K562 (cell line): ENCODE results near the gene TEX54. TPM values are rescaled to one million over a fixed set of nuclear protein-coding genes. Genes with fewer than 3 reads are reported as not detected.

ENCODE experiments used
- COPS2 ChIP-seq: fragments of 450-650 bp; conservative IDR thresholded peaks from 2 replicates; pipeline ENCODE4 v1.6.1; 2016; ENCODE audit warnings: mild to moderate bottlenecking, moderate library complexity
- HNRNPL ChIP-seq: fragments of 200-400 bp; formaldehyde crosslinking; IDR thresholded peaks from 2 replicates; pipeline ENCODE4 v1.6.1; 2017; ENCODE audit warnings: low read depth, mild to moderate bottlenecking, low read length
- MNT ChIP-seq, 2 experiments: fragments of 450-650 bp; conservative IDR thresholded peaks; 2 replicates each; pipeline ENCODE4 v1.6.1; 2017; ENCODE audit warnings: mild to moderate bottlenecking in 2 of 2, moderate library complexity in 2 of 2
- NCOA2 ChIP-seq, 2 experiments: fragments of 450-650 bp; IDR thresholded peaks; 2 replicates each; pipeline ENCODE4 v1.6.1; 2018; ENCODE audit warnings: mild to moderate bottlenecking in 2 of 2, moderate library complexity in 1 of 2; ENCODE audit not compliant: partially characterized antibody in 2 of 2
- NR2C1 ChIP-seq, 2 experiments: fragments of 450-650 bp; IDR thresholded peaks; 2 replicates each; pipeline ENCODE4 v1.6.1; 2017; ENCODE audit warnings: mild to moderate bottlenecking in 2 of 2, antibody characterized with exemption in 1 of 2, inconsistent platforms in 1 of 2, missing compliant biosample characterization in 1 of 2, missing genetic modification characterization in 1 of 2
- PHB ChIP-seq: fragments of 250-450 bp; sonication (Bioruptor Pico); IDR thresholded peaks from 2 replicates; pipeline ENCODE4 v1.5.0; 2021
- POLR3A ChIP-seq: IDR thresholded peaks from 2 replicates; pipeline ENCODE4 v1.6.1; 2011; ENCODE audit warnings: borderline replicate concordance, mild to moderate bottlenecking, moderate library complexity; ENCODE audit not compliant: insufficient read length, insufficient read depth; ENCODE audit errors: extremely low read depth
- PTTG1 ChIP-seq: fragments of 450-650 bp; IDR thresholded peaks from 2 replicates; pipeline ENCODE4 v1.6.1; 2016; ENCODE audit warnings: low read depth, mild to moderate bottlenecking, missing genetic modification characterization, missing compliant biosample characterization
- SUPT5H ChIP-seq: fragments of 450-650 bp; IDR thresholded peaks from 2 replicates; pipeline ENCODE4 v1.6.1; 2016
- ZNF12 ChIP-seq: sonication (generic); formaldehyde crosslinking; IDR thresholded peaks from 2 replicates; pipeline ENCODE4 v1.4.0; 2020; ENCODE audit warnings: mild to moderate bottlenecking, missing genetic modification reagents
- ZNF121 ChIP-seq: sonication (generic); formaldehyde crosslinking; conservative IDR thresholded peaks from 2 replicates; pipeline ENCODE4 v1.8.0; 2022; ENCODE audit warnings: missing genetic modification reagents
- ZNF717 ChIP-seq: fragments of 250-450 bp; sonication (Bioruptor Pico); IDR thresholded peaks from 2 replicates; pipeline ENCODE4 v1.5.0; 2021
- polyA plus RNA-seq, 8 experiments: library from polyadenylated mRNA; depleted of rRNA in 4 of 8; stranded (reverse) in 5 of 8; unstranded in 3 of 8; fragments of >200 nt; fragmentation: Nextera tagmentation in 2 of 8; fragmentation: Illumina TruSeq in 1 of 8; extraction: Ambion mirVana in 2 of 8; extraction: Trizol in 1 of 8; gene quantifications; 2 replicates each; pipeline versions ENCODE4 v1.2.1 to v1.2.3, GENCODE V29; 2011 to 2014; ENCODE audit warnings: inconsistent platforms in 1 of 8, missing spikeins in 1 of 8
- total RNA-seq, 7 experiments: library from RNA; depleted of rRNA in 6 of 7; stranded (reverse); fragments of >200 nt in 6 of 7; fragmentation: Illumina TruSeq in 2 of 7; extraction: Trizol in 2 of 7; gene quantifications; 2 replicates each; pipeline versions ENCODE4 v1.2.1 to v1.2.3, GENCODE V29; 2011 to 2021; ENCODE audit warnings: low replicate concordance in 1 of 7
- TF ChIP-seq, protein P1 (sequence below): fragments of 450-650 bp; IDR thresholded peaks from 2 replicates; pipeline ENCODE4 v1.6.1; 2017; ENCODE audit warnings: antibody characterized with exemption, mild to moderate bottlenecking
- TF ChIP-seq, protein P2 (sequence below): fragments of 450-650 bp; IDR thresholded peaks from 2 replicates; pipeline ENCODE4 v1.6.1; 2016; ENCODE audit warnings: low read depth, mild to moderate bottlenecking, moderate library complexity
- TF ChIP-seq, protein P3 (sequence below): sonication (generic); formaldehyde crosslinking; IDR thresholded peaks from 2 replicates; pipeline ENCODE4 v1.4.0; 2020; ENCODE audit warnings: mild to moderate bottlenecking, missing genetic modification reagents
- TF ChIP-seq, protein P4 (sequence below), 2 experiments: fragments of 450-650 bp; IDR thresholded peaks; 2 replicates each; pipeline ENCODE4 v1.6.1; 2016

Gene TEX54
- total and polyA plus RNA-seq, 9 of the 15 experiments (the other 6 are each of a cell fraction or from before 2014, with no cell fraction given), result not detected

- TF ChIP-seq, protein P1, sequence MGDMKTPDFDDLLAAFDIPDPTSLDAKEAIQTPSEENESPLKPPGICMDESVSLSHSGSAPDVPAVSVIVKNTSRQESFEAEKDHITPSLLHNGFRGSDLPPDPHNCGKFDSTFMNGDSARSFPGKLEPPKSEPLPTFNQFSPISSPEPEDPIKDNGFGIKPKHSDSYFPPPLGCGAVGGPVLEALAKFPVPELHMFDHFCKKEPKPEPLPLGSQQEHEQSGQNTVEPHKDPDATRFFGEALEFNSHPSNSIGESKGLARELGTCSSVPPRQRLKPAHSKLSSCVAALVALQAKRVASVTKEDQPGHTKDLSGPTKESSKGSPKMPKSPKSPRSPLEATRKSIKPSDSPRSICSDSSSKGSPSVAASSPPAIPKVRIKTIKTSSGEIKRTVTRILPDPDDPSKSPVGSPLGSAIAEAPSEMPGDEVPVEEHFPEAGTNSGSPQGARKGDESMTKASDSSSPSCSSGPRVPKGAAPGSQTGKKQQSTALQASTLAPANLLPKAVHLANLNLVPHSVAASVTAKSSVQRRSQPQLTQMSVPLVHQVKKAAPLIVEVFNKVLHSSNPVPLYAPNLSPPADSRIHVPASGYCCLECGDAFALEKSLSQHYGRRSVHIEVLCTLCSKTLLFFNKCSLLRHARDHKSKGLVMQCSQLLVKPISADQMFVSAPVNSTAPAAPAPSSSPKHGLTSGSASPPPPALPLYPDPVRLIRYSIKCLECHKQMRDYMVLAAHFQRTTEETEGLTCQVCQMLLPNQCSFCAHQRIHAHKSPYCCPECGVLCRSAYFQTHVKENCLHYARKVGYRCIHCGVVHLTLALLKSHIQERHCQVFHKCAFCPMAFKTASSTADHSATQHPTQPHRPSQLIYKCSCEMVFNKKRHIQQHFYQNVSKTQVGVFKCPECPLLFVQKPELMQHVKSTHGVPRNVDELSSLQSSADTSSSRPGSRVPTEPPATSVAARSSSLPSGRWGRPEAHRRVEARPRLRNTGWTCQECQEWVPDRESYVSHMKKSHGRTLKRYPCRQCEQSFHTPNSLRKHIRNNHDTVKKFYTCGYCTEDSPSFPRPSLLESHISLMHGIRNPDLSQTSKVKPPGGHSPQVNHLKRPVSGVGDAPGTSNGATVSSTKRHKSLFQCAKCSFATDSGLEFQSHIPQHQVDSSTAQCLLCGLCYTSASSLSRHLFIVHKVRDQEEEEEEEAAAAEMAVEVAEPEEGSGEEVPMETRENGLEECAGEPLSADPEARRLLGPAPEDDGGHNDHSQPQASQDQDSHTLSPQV, result peak; percentile 94
- TF ChIP-seq HNRNPL, result no peak
- no peak for TF ChIP-seq ZNF121 (CRISPR knock-in tag)
- no peak for TF ChIP-seq POLR3A
- no peak for TF ChIP-seq PHB (CRISPR knock-in tag)
- no peak for TF ChIP-seq COPS2
- TF ChIP-seq, protein P2, sequence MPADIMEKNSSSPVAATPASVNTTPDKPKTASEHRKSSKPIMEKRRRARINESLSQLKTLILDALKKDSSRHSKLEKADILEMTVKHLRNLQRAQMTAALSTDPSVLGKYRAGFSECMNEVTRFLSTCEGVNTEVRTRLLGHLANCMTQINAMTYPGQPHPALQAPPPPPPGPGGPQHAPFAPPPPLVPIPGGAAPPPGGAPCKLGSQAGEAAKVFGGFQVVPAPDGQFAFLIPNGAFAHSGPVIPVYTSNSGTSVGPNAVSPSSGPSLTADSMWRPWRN, result no peak
- TF ChIP-seq ZNF12 (CRISPR knock-in tag), result no peak
- no peak for TF ChIP-seq NCOA2 (IDR thresholded peaks at IDR 0.05; ENCODE audit: partially characterized antibody in 2 of 2)
- no peak for TF ChIP-seq PTTG1
- peak; percentile 100 for TF ChIP-seq SUPT5H
- peak; percentile 75; the same call in 1 of the 2 replicates for TF ChIP-seq ZNF717 (CRISPR knock-in tag)
- TF ChIP-seq NR2C1 (IDR thresholded peaks at IDR 0.05), result peak; percentile 55; the same call in 1 of the 2 replicates
- TF ChIP-seq NR2C1 (tag; IDR thresholded peaks at IDR 0.05), result no peak
- TF ChIP-seq MNT (conservative IDR thresholded peaks at IDR 0.05), result peak; percentile 94 to 96
- TF ChIP-seq, protein P3, sequence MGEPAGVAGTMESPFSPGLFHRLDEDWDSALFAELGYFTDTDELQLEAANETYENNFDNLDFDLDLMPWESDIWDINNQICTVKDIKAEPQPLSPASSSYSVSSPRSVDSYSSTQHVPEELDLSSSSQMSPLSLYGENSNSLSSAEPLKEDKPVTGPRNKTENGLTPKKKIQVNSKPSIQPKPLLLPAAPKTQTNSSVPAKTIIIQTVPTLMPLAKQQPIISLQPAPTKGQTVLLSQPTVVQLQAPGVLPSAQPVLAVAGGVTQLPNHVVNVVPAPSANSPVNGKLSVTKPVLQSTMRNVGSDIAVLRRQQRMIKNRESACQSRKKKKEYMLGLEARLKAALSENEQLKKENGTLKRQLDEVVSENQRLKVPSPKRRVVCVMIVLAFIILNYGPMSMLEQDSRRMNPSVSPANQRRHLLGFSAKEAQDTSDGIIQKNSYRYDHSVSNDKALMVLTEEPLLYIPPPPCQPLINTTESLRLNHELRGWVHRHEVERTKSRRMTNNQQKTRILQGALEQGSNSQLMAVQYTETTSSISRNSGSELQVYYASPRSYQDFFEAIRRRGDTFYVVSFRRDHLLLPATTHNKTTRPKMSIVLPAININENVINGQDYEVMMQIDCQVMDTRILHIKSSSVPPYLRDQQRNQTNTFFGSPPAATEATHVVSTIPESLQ (CRISPR knock-in tag), result peak; percentile 97
- TF ChIP-seq, protein P4, sequence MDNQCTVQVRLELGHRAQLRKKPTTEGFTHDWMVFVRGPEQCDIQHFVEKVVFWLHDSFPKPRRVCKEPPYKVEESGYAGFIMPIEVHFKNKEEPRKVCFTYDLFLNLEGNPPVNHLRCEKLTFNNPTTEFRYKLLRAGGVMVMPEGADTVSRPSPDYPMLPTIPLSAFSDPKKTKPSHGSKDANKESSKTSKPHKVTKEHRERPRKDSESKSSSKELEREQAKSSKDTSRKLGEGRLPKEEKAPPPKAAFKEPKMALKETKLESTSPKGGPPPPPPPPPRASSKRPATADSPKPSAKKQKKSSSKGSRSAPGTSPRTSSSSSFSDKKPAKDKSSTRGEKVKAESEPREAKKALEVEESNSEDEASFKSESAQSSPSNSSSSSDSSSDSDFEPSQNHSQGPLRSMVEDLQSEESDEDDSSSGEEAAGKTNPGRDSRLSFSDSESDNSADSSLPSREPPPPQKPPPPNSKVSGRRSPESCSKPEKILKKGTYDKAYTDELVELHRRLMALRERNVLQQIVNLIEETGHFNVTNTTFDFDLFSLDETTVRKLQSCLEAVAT (IDR thresholded peaks at IDR 0.05), result peak; percentile 97 to 99
These were observed 23.1 kb upstream of the TEX54 start (continued) for GRCh38 chr11:62855571-62856332.
